ENCODE measurements around the gene UNC45B. TPM values are rescaled to one million over a fixed set of nuclear protein-coding genes. Genes with fewer than 3 reads are reported as not detected.

The UNC45B gene
- total and polyA plus RNA-seq, 2 of the 13 experiments (the other 11 are each of a cell fraction or from before 2014, with no cell fraction given) = 0.01 TPM; not detected in 1

DNA sequence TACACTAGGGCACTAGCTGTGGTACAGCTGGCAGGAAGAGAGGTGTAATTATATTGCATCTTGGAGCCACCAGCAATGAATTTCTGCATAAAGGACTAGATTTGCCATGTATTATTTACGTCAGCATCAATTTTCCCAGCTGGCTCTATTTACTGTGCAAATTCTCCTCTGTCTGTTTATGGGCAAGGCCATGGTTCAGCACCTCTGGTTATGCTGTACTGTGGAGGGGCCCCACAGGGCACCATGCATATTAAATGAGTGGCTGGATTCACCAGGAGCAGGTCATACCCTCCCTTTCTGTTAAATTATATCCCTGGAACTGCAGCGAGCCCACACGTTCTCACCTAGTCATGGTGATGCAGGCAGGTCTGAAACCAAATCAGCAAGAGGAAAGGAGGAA is 47.7 kb upstream of the UNC45B start:
- no peak overlapping the region for H3K4me3 ChIP-seq (replicated peaks in 1 of 3; ENCODE audit: insufficient read depth in 1 of 3, low read depth in 2 of 3, low read length in 3 of 3)
- CTCF ChIA-PET (ENCODE audit: low intra/inter-chr PET ratio, low total read pairs) = no interaction called here
- no peaks in the 10 kb centered on the region for H3K4me1 ChIP-seq (ENCODE audit: insufficient read depth, low read length)
- POLR2A ChIA-PET = no interaction called here
- H3K79me2 ChIP-seq (ENCODE audit: insufficient read depth, low read length) = no peaks in the 10 kb centered on the region
- no TSS peak for BruUV-seq (replicated peaks)
- no peak overlapping the region for H3K27ac ChIP-seq (ENCODE audit: extremely low read length, insufficient read depth, low read length)
- 93% methylated on average over 3 of the region's 3 CpGs for WGBS (ENCODE audit: low lambda C conversion rate)
- FAIRE-seq (no peak), ATAC-seq (no peak), DNase-seq (ENCODE audit: low spot score) (no peak)
- TF ChIP-seq ZNF343 (CRISPR knock-in tag; IDR thresholded peaks at IDR 0.05) (no peak), MED1 (CRISPR knock-in tag; IDR thresholded peaks at IDR 0.05) (no peak), ZNF749 (CRISPR knock-in tag; IDR thresholded peaks at IDR 0.05; ENCODE audit: borderline replicate concordance) (no peak), MXD4 (CRISPR knock-in tag; IDR thresholded peaks at IDR 0.05) (no peak), ZNF253 (CRISPR knock-in tag; IDR thresholded peaks at IDR 0.05; ENCODE audit: borderline replicate concordance) (no peak), KLF15 (CRISPR knock-in tag; IDR thresholded peaks at IDR 0.05; ENCODE audit: borderline replicate concordance) (no peak), ZMYM3 (CRISPR knock-in tag; IDR thresholded peaks at IDR 0.05) (no peak), MTF2 (CRISPR knock-in tag; IDR thresholded peaks at IDR 0.05; ENCODE audit: borderline replicate concordance) (no peak), DMAP1 (CRISPR knock-in tag; IDR thresholded peaks at IDR 0.05) (no peak), ZNF430 (CRISPR knock-in tag; IDR thresholded peaks at IDR 0.05) (no peak), U2AF1 (optimal IDR thresholded peaks at IDR 0.05; ENCODE audit: low read depth, low read length) (no peak)
- TF ChIP-seq, protein P1, sequence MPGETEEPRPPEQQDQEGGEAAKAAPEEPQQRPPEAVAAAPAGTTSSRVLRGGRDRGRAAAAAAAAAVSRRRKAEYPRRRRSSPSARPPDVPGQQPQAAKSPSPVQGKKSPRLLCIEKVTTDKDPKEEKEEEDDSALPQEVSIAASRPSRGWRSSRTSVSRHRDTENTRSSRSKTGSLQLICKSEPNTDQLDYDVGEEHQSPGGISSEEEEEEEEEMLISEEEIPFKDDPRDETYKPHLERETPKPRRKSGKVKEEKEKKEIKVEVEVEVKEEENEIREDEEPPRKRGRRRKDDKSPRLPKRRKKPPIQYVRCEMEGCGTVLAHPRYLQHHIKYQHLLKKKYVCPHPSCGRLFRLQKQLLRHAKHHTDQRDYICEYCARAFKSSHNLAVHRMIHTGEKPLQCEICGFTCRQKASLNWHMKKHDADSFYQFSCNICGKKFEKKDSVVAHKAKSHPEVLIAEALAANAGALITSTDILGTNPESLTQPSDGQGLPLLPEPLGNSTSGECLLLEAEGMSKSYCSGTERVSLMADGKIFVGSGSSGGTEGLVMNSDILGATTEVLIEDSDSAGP (CRISPR knock-in tag; IDR thresholded peaks at IDR 0.05; ENCODE audit: borderline replicate concordance) = no peak
- TF ChIP-seq, protein P2, sequence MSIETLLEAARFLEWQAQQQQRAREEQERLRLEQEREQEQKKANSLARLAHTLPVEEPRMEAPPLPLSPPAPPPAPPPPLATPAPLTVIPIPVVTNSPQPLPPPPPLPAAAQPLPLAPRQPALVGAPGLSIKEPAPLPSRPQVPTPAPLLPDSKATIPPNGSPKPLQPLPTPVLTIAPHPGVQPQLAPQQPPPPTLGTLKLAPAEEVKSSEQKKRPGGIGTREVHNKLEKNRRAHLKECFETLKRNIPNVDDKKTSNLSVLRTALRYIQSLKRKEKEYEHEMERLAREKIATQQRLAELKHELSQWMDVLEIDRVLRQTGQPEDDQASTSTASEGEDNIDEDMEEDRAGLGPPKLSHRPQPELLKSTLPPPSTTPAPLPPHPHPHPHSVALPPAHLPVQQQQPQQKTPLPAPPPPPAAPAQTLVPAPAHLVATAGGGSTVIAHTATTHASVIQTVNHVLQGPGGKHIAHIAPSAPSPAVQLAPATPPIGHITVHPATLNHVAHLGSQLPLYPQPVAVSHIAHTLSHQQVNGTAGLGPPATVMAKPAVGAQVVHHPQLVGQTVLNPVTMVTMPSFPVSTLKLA (IDR thresholded peaks at IDR 0.05) = no peak
- no peaks in the 10 kb centered on the region for H4K20me1 ChIP-seq (ENCODE audit: insufficient read depth, low read length)
- H3K9me3 ChIP-seq (ENCODE audit: low read length) = no peaks in the 10 kb centered on the region
- H3K4me2 ChIP-seq (ENCODE audit: low read depth, low read length) = no peak overlapping the region
- no peak overlapping the region for H3K9ac ChIP-seq (ENCODE audit: insufficient read depth, low read depth, low read length)
- H3K27me3 ChIP-seq (ENCODE audit: control insufficient read depth in 1 of 2, insufficient read depth in 2 of 2, low read length in 2 of 2) = no peaks in the 10 kb centered on the region
- H2AFZ ChIP-seq (ENCODE audit: low read length) = no peak overlapping the region
- peaks cover 3 to 24% of the 10 kb centered on the region in 2 experiments; a peak in 4 of 5 replicates for H3K36me3 ChIP-seq (replicated peaks in 1 of 2; ENCODE audit: control insufficient read depth in 1 of 2, insufficient read depth in 2 of 2, low read length in 2 of 2)
- intact Hi-C loops (cut with micrococcal nuclease; ENCODE audit: unreplicated experiment) = no loop called here
- in situ Hi-C loops (cut with HindIII; ENCODE audit: extremely low pct_ligation_motif_present, low pct_unique_long_range_greater_than_20kb) = loop anchor here (25.0 kb wide), 1 partner anchor 513 kb away; the partner anchor contains the start of gene TMEM132E
